ENCODE data around the gene CPO.

Gene CPO

DNA sequence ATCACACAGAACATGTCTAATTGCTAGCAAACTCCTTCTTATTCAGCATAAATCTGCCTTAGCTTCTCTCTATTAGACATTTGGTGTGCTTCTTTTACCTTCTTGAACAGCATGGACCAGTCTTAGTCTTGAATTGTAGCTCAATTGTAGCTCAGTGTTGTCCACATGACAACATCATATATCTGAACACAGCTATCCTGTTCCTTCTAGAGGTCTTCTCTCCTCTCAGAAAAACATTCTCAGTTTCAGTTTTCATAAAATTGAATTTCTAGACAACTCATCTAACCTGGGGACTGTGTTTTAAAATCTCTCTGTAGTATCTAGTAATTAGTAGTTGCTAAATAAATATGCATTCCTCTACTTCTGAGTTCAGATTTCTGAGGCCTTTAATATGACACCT, 47.6 kb downstream of the CPO start:
- Histone ChIP-seq H4K20me1 (ENCODE audit: insufficient read depth, low read length, poor library complexity, severe bottlenecking) (no peaks in the 10 kb centered on the region), H3K27me3 (ENCODE audit: insufficient read depth, low read length, poor library complexity, severe bottlenecking) (no peaks in the 10 kb centered on the region), H3K9me2 (replicated peaks; ENCODE audit: low read depth, low read length) (no peaks in the 10 kb centered on the region), H3K4me1 (ENCODE audit: insufficient read depth, low read length, poor library complexity, severe bottlenecking) (peaks cover 29% of the 10 kb centered on the region), H2AFZ (ENCODE audit: low read length) (no peak overlapping the region), H3K36me3 (ENCODE audit: insufficient read depth, low read length) (no peaks in the 10 kb centered on the region), H3K9me3 (ENCODE audit: insufficient read depth, low read depth, low read length) (no peaks in the 10 kb centered on the region), H3K9ac (ENCODE audit: low read depth, low read length, poor library complexity, severe bottlenecking) (no peak overlapping the region), H3F3A (ENCODE audit: low read depth) (peaks cover 8% of the 10 kb centered on the region; the same call in 1 of the 2 replicates), H3K79me2 (ENCODE audit: insufficient read depth, low read length) (no peaks in the 10 kb centered on the region), H3K4me3 (ENCODE audit: low read length, poor library complexity, severe bottlenecking) (no peak overlapping the region), H3K4me2 (ENCODE audit: low read depth, low read length, poor library complexity, severe bottlenecking) (no peak overlapping the region)
- TF ChIP-seq, protein P1, sequence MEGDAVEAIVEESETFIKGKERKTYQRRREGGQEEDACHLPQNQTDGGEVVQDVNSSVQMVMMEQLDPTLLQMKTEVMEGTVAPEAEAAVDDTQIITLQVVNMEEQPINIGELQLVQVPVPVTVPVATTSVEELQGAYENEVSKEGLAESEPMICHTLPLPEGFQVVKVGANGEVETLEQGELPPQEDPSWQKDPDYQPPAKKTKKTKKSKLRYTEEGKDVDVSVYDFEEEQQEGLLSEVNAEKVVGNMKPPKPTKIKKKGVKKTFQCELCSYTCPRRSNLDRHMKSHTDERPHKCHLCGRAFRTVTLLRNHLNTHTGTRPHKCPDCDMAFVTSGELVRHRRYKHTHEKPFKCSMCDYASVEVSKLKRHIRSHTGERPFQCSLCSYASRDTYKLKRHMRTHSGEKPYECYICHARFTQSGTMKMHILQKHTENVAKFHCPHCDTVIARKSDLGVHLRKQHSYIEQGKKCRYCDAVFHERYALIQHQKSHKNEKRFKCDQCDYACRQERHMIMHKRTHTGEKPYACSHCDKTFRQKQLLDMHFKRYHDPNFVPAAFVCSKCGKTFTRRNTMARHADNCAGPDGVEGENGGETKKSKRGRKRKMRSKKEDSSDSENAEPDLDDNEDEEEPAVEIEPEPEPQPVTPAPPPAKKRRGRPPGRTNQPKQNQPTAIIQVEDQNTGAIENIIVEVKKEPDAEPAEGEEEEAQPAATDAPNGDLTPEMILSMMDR (conservative IDR thresholded peaks at IDR 0.05; ENCODE audit: low read length) = no peak
- TF ChIP-seq EZH2phosphoT487 (IDR thresholded peaks at IDR 0.05; ENCODE audit: borderline replicate concordance) = no peak

DNA sequence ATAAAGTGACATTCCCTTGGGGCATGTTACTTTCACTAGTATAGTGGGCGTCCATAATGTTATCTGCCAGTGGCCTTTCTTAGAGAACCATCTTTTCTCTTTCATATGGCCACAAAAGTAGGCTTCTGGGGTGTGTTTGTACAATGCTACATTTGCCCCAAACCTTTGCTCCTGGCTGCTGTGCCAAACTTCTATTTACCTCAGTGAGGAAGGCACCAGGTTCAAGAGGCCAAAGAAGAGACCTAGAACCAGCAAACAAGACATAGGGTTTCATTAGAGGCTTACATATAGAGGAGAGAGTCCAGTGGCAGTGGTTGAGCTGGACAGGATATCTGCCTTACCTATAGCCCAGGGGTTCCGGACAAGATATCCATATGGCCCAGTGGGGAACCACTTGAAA, 48.5 kb downstream of the CPO start:
- no peaks in the 10 kb centered on the region for H3K27me3 ChIP-seq (ENCODE audit: insufficient read depth, low read length, poor library complexity, severe bottlenecking)
- H3K4me1 ChIP-seq (ENCODE audit: insufficient read depth, low read length, poor library complexity, severe bottlenecking) = peaks cover 27% of the 10 kb centered on the region
- H3K4me3 ChIP-seq (ENCODE audit: low read length, poor library complexity, severe bottlenecking) = no peak overlapping the region
- no peak overlapping the region for H2AFZ ChIP-seq (ENCODE audit: low read length)
- no peaks in the 10 kb centered on the region for H3K9me3 ChIP-seq (ENCODE audit: insufficient read depth, low read depth, low read length)
- peaks cover 8% of the 10 kb centered on the region; the same call in 1 of the 2 replicates for H3F3A ChIP-seq (ENCODE audit: low read depth)
- no peaks in the 10 kb centered on the region for H3K9me2 ChIP-seq (replicated peaks; ENCODE audit: low read depth, low read length)
- TF ChIP-seq, protein P1 (conservative IDR thresholded peaks at IDR 0.05; ENCODE audit: low read length) = no peak
- no peak for TF ChIP-seq EZH2phosphoT487 (IDR thresholded peaks at IDR 0.05; ENCODE audit: borderline replicate concordance)
- H4K20me1 ChIP-seq (ENCODE audit: insufficient read depth, low read length, poor library complexity, severe bottlenecking) = no peaks in the 10 kb centered on the region
- H3K9ac ChIP-seq (ENCODE audit: low read depth, low read length, poor library complexity, severe bottlenecking) = no peak overlapping the region
- H3K4me2 ChIP-seq (ENCODE audit: low read depth, low read length, poor library complexity, severe bottlenecking) = no peak overlapping the region
- no peaks in the 10 kb centered on the region for H3K36me3 ChIP-seq (ENCODE audit: insufficient read depth, low read length)
- H3K79me2 ChIP-seq (ENCODE audit: insufficient read depth, low read length) = no peaks in the 10 kb centered on the region

GRCh38 chr2:206988884-206989283, 49.6 kb downstream of the CPO start:
- H3K9me2 ChIP-seq (replicated peaks; ENCODE audit: low read depth, low read length) = no peaks in the 10 kb centered on the region
- H3K36me3 ChIP-seq (ENCODE audit: insufficient read depth, low read length) = no peaks in the 10 kb centered on the region
- no peak overlapping the region for H3K4me3 ChIP-seq (ENCODE audit: low read length, poor library complexity, severe bottlenecking)
- no peaks in the 10 kb centered on the region for H3K27me3 ChIP-seq (ENCODE audit: insufficient read depth, low read length, poor library complexity, severe bottlenecking)
- H3K9me3 ChIP-seq (ENCODE audit: insufficient read depth, low read depth, low read length) = no peaks in the 10 kb centered on the region
- H3K4me1 ChIP-seq (ENCODE audit: insufficient read depth, low read length, poor library complexity, severe bottlenecking) = peaks cover 22% of the 10 kb centered on the region
- peaks cover 8% of the 10 kb centered on the region; the same call in 1 of the 2 replicates for H3F3A ChIP-seq (ENCODE audit: low read depth)
- H3K9ac ChIP-seq (ENCODE audit: low read depth, low read length, poor library complexity, severe bottlenecking) = no peak overlapping the region
- H2AFZ ChIP-seq (ENCODE audit: low read length) = no peak overlapping the region
- H4K20me1 ChIP-seq (ENCODE audit: insufficient read depth, low read length, poor library complexity, severe bottlenecking) = no peaks in the 10 kb centered on the region
- H3K4me2 ChIP-seq (ENCODE audit: low read depth, low read length, poor library complexity, severe bottlenecking) = peak overlapping the region; percentile 3
- TF ChIP-seq, protein P1 (conservative IDR thresholded peaks at IDR 0.05; ENCODE audit: low read length) = no peak
- no peak for TF ChIP-seq EZH2phosphoT487 (IDR thresholded peaks at IDR 0.05; ENCODE audit: borderline replicate concordance)
- H3K79me2 ChIP-seq (ENCODE audit: insufficient read depth, low read length) = no peaks in the 10 kb centered on the region

All from Loucy (cell line).